HG03045 (cell line): Measurements from ENCODE around the gene FUBP3.

Source experiments
- ATAC-seq: cut with Tn5 transposase; IDR thresholded peaks from one replicate; pipeline ENCODE4 v1.9.1; 2021; ENCODE audit warnings: mild to moderate bottlenecking, moderate library complexity; ENCODE audit not compliant: unreplicated experiment

FUBP3 gene

GRCh38 chr9:130661451-130662098 is 82.2 kb downstream of the FUBP3 start:
- ATAC-seq = no peak

GRCh38 chr9:130662099-130662969 is 83.0 kb downstream of the FUBP3 start:
- no peak for ATAC-seq

GRCh38 chr9:130662970-130663257 is 83.5 kb downstream of the FUBP3 start:
- ATAC-seq = no peak

GRCh38 chr9:130663258-130663976 is 84.0 kb downstream of the FUBP3 start:
- ATAC-seq = no peak

DNA sequence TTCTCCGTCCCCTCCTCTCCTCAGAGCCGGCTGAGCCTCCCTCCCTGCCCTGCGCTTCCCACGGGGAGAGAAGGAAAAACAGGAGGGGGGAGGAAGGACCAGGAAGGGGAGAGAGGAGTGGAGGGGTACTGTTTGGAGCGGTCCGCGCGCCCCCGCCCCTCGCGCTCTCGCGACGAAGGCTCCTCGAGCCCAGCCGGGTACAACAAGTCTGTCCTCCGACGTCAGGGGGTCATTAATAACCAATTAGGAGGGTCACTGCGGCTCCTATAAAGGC is 84.5 kb downstream of the FUBP3 start:
- no peak for ATAC-seq

DNA sequence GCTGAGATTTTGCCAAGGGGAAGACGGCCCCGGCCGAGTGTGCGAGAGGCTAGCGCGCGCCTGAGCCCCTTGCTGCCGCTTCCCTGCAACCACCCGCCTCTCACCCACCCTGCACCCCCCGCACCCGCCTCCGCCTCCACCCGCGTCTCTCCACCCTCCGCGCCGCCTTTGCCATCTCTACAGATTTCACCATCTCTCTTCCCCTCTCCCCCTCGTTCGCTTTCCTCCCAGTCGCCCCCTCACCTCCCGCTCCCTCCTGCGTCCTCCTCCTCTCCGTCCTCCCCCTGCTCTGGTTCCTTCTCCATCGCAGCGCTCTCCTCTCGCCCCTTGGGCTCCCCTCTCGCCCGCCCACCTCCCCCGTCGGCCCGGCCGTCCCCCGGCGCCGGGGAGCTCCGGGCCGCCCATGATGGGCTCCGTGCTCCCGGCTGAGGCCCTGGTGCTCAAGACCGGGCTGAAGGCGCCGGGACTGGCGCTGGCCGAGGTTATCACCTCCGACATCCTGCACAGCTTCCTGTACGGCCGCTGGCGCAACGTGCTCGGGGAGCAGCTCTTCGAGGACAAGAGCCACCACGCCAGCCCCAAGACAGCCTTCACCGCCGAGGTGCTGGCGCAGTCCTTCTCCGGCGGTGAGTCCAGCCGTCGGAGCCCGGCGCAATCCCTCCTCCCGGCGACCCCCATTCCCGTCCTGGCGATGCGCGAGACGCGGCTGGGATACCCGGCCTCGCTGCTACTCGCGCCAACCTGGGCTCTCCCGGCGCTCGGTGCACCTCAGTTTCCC is 85.1 kb downstream of the FUBP3 start, which contains the start of gene PRDM12:
Gene PRDM12, plus strand, starts transcription at position 344 of the 778 bp plus-strand sequence. Its CDS starts 60 bp downstream, at position 404.
- no peak for ATAC-seq

GRCh38 chr9:130665029-130665430 is 85.7 kb downstream of the FUBP3 start:
- ATAC-seq = no peak

GRCh38 chr9:130665431-130666392 is 86.3 kb downstream of the FUBP3 start:
- ATAC-seq = no peak

- no peak for ATAC-seq
These were observed 87.2 kb downstream of the FUBP3 start for GRCh38 chr9:130666393-130667119.

- ATAC-seq = no peak
These were observed 87.7 kb downstream of the FUBP3 start for GRCh38 chr9:130667120-130667435.

- ATAC-seq = no peak
These were observed 88.8 kb downstream of the FUBP3 start for GRCh38 chr9:130668196-130668595.

GRCh38 chr9:130668659-130669058 is 89.3 kb downstream of the FUBP3 start:
- no peak for ATAC-seq

DNA sequence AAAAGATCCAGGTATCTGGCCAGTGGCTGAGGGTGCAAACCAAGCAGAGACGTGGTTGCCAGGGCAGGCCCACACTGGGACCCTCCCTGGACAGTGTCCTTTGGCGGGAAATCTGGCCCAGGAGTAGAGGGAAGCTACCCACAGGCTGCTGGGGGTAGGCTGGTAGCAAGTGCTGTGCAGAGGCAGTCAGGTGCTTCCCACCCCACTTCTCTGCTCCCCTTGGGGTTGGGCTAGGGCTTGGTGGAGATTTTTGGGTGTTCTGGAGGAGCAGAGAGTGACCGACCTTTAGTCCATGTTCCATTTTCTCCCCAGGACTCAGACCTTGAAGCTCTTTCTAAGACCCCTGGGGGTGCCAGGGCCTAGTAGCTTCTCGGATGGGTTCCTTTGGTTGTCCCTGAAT is 90.6 kb downstream of the FUBP3 start:
- ATAC-seq = no peak

DNA sequence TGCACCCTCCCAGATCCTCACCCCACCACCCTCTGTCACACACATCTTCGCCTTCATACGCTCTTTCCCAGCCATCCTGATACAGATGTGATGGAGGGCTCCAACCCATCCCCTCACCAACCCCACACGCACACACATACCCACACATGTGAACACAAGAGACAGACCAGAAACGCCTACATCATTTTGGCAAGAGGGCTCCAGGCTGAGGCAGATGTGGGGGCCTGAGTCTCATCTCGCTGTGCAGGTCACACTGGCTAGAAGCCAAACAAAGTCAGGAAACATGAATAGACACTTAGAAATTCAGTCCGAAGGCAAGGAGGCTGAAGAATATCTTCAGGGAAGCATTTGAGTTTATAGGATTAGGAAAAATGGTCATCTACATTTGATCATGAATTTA is 91.3 kb downstream of the FUBP3 start:
- no peak for ATAC-seq

DNA sequence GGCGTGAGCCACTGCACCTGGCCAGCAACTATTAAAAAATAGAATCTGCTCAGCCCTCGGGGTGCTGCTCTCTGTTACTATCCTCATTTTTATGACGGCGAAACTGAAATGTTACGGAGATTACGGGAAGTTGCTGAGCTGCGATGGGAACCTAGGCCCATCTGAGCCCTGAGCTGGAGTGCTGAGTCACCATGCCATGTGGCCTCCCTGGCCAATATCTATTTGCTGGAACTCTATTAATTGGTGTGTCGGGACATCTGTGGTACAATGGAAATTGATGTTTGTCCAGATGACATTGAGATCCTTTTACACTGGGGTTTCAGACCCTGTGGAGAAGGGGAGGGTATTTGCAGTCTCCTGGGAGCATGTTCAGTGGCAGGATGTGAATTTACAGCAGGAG is 93.1 kb downstream of the FUBP3 start:
- no peak for ATAC-seq

- no peak for ATAC-seq
These were observed 93.7 kb downstream of the FUBP3 start for GRCh38 chr9:130672933-130673615.

DNA sequence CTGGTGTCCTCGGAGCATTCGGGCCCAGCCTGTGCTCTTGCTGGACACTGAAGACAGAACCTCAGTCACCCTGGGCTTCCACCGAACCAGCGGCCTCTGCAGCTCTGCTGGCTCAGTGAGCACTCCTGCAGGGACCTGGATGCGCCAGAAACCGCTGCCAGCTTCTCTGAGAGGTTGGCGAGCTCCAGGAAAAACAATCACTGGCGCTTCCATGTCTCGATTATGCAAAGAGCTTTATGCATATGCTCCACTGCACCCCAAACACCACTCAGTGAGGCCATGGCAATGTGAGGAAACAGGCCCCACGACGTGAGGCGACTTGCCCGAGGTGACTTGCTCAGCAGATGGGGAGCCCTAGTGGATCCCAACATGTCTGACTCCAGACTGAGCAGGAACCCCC is 96.0 kb downstream of the FUBP3 start:
- ATAC-seq = no peak

GRCh38 chr9:130677252-130677651 is 97.9 kb downstream of the FUBP3 start:
- no peak for ATAC-seq
